ENCODE data around the gene GRM8.

GRM8 gene

GRCh38 chr7:127057918-127058317 is 194.8 kb downstream of the GRM8 start:
- H3K36me3 ChIP-seq = no peaks in the 10 kb centered on the region

GRCh38 chr7:127056202-127056601 is 196.5 kb downstream of the GRM8 start:
- TF ChIP-seq CTCF (IDR thresholded peaks at IDR 0.05; ENCODE audit: low read depth, low read length) = no peak
- H3K4me3 ChIP-seq (ENCODE audit: low read depth, low read length) = no peak overlapping the region
- DNase-seq = no peak
- no peaks in the 10 kb centered on the region for H3K27me3 ChIP-seq
- no peaks in the 10 kb centered on the region for H3K36me3 ChIP-seq
- H3K4me1 ChIP-seq = no peaks in the 10 kb centered on the region
- H3K9me3 ChIP-seq = no peaks in the 10 kb centered on the region

More at GRCh38 chr7:127057918-127058317, 194.8 kb downstream of the GRM8 start:
- no peak for TF ChIP-seq CTCF (IDR thresholded peaks at IDR 0.05; ENCODE audit: low read depth, low read length)
- H3K4me3 ChIP-seq (ENCODE audit: low read depth, low read length) = no peak overlapping the region
- DNase-seq = no peak
- H3K27me3 ChIP-seq = no peaks in the 10 kb centered on the region
- no peaks in the 10 kb centered on the region for H3K9me3 ChIP-seq
- H3K4me1 ChIP-seq = no peaks in the 10 kb centered on the region

- no peak for DNase-seq
- TF ChIP-seq CTCF (IDR thresholded peaks at IDR 0.05; ENCODE audit: low read depth, low read length) = no peak
- no peaks in the 10 kb centered on the region for H3K27me3 ChIP-seq
- no peaks in the 10 kb centered on the region for H3K36me3 ChIP-seq
- no peak overlapping the region for H3K4me3 ChIP-seq (ENCODE audit: low read depth, low read length)
- no peaks in the 10 kb centered on the region for H3K9me3 ChIP-seq
- H3K4me1 ChIP-seq = no peaks in the 10 kb centered on the region
These were observed 205.2 kb downstream of the GRM8 start for GRCh38 chr7:127047521-127047920.

- TF ChIP-seq CTCF (IDR thresholded peaks at IDR 0.05; ENCODE audit: low read depth, low read length) = no peak
- H3K4me1 ChIP-seq = no peaks in the 10 kb centered on the region
- no peak for DNase-seq
- no peaks in the 10 kb centered on the region for H3K36me3 ChIP-seq
- no peaks in the 10 kb centered on the region; the same call in 1 of the 2 replicates for H3K27me3 ChIP-seq
- H3K9me3 ChIP-seq = no peaks in the 10 kb centered on the region
- H3K4me3 ChIP-seq (ENCODE audit: low read depth, low read length) = no peak overlapping the region
These were observed 210.9 kb downstream of the GRM8 start for GRCh38 chr7:127041689-127042452.

- no peak for DNase-seq
- no peaks in the 10 kb centered on the region for H3K36me3 ChIP-seq
- no peaks in the 10 kb centered on the region for H3K9me3 ChIP-seq
- H3K4me1 ChIP-seq = no peaks in the 10 kb centered on the region
- H3K4me3 ChIP-seq (ENCODE audit: low read depth, low read length) = no peak overlapping the region
- TF ChIP-seq CTCF (IDR thresholded peaks at IDR 0.05; ENCODE audit: low read depth, low read length) = no peak
- H3K27me3 ChIP-seq = no peaks in the 10 kb centered on the region; the same call in 1 of the 2 replicates
These were observed 212.7 kb downstream of the GRM8 start for GRCh38 chr7:127040042-127040441.

- no peaks in the 10 kb centered on the region for H3K9me3 ChIP-seq
- no peak for DNase-seq
- H3K4me3 ChIP-seq (ENCODE audit: low read depth, low read length) = no peak overlapping the region
- no peak for TF ChIP-seq CTCF (IDR thresholded peaks at IDR 0.05; ENCODE audit: low read depth, low read length)
- H3K36me3 ChIP-seq = no peaks in the 10 kb centered on the region
- no peaks in the 10 kb centered on the region for H3K4me1 ChIP-seq
- no peaks in the 10 kb centered on the region; the same call in 1 of the 2 replicates for H3K27me3 ChIP-seq
These were observed 213.2 kb downstream of the GRM8 start for GRCh38 chr7:127039541-127039940.

Data from BE2C (cell line).